ENCODE measurements around the gene CALD1. TPM values are rescaled to one million over a fixed set of nuclear protein-coding genes. Genes with fewer than 3 reads are reported as not detected.

CALD1 gene
- polyA plus RNA-seq, 1 donor from 2014 or later = 8.0 TPM

GRCh38 chr7:134859783-134860182 lies 80.3 kb downstream of the CALD1 start:
- H2AFZ ChIP-seq (ENCODE audit: low read depth, low read length) = no peak overlapping the region
- H3K4me3 ChIP-seq (ENCODE audit: low read length) = no peak overlapping the region
- H3K9ac ChIP-seq (ENCODE audit: low read length) = no peak overlapping the region
- TF ChIP-seq REST (IDR thresholded peaks at IDR 0.05; ENCODE audit: borderline replicate concordance) (no peak), EZH2 (IDR thresholded peaks at IDR 0.05; ENCODE audit: borderline replicate concordance, insufficient read depth, low read length, poor library complexity, severe bottlenecking) (no peak), CTCF (IDR thresholded peaks at IDR 0.05; ENCODE audit: poor library complexity, severe bottlenecking) (no peak), RAD21 (conservative IDR thresholded peaks at IDR 0.05) (no peak), TAF1 (IDR thresholded peaks at IDR 0.05; ENCODE audit: low read depth) (no peak), MXI1 (conservative IDR thresholded peaks at IDR 0.05; ENCODE audit: poor library complexity, severe bottlenecking) (no peak), EP300 (conservative IDR thresholded peaks at IDR 0.05; ENCODE audit: poor library complexity, severe bottlenecking) (no peak), POLR2AphosphoS5 (IDR thresholded peaks at IDR 0.05) (no peak), SMC3 (conservative IDR thresholded peaks at IDR 0.05; ENCODE audit: poor library complexity) (no peak)
- H3K4me2 ChIP-seq (ENCODE audit: low read length) = no peak overlapping the region
- no peaks in the 10 kb centered on the region for H3K27me3 ChIP-seq (ENCODE audit: insufficient read depth, low read depth, low read length)
- H3K27ac ChIP-seq (ENCODE audit: low read length) = no peak overlapping the region
- H3K9me2 ChIP-seq (ENCODE audit: insufficient read depth, low read length) = no peaks in the 10 kb centered on the region
- no peaks in the 10 kb centered on the region for H4K20me1 ChIP-seq (ENCODE audit: insufficient read depth)
- H3F3A ChIP-seq (ENCODE audit: insufficient read depth, low read length, poor library complexity, severe bottlenecking) = no peaks in the 10 kb centered on the region
- no peaks in the 10 kb centered on the region for H3K79me2 ChIP-seq (replicated peaks; ENCODE audit: insufficient read depth, low read length)
- H3K9me3 ChIP-seq (ENCODE audit: low read length) = no peaks in the 10 kb centered on the region
- no peaks in the 10 kb centered on the region for H3K36me3 ChIP-seq (ENCODE audit: insufficient read depth, low read length)

DNA sequence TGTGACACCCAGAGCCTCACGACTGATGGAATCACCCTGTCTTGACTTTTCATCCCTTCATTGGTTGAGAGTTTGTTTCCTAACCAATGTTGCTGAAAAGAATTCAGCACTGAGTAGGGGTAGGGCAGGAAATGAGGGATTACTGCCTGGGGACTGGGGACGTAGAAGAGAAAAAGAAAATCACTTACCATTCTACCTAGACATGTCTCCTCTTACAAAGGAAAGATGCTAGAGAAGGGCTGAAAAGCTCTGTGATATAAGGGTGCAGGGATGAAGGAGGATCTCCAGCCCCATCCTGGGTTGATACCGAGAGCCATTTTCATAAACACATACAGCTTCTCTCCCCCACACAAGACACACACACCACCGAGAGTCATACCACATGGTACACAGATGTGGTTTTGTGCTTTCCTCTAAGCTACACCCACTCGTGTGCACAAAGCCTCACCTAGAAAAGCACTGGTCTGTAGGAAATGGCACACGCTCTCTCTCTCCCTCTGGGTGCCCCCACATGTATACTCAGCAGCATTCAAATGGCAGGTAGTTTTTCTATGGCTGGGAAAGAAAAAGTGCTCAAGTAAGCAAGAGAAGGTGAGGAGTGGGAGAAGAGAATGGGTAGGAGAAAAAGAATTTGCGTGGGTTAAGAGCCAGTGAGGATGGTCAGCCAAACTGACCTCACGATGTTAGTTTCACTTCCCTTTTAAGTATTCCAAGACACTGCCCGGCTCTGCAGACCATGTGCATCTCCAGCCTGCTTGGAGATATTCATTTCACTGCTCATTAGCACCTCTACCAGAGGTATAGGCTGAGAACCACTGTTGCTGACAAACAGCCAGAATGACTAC lies 85.8 kb downstream of the CALD1 start:
- H3F3A ChIP-seq (ENCODE audit: insufficient read depth, low read length, poor library complexity, severe bottlenecking) = no peaks in the 10 kb centered on the region
- no peak overlapping the region for H3K9ac ChIP-seq (ENCODE audit: low read length)
- H3K27ac ChIP-seq (ENCODE audit: low read length) = no peak overlapping the region
- no peak overlapping the region for H3K4me2 ChIP-seq (ENCODE audit: low read length)
- H3K79me2 ChIP-seq (replicated peaks; ENCODE audit: insufficient read depth, low read length) = no peaks in the 10 kb centered on the region
- TF ChIP-seq POLR2AphosphoS5 (IDR thresholded peaks at IDR 0.05) = no peak
- TF ChIP-seq MXI1 (conservative IDR thresholded peaks at IDR 0.05; ENCODE audit: poor library complexity, severe bottlenecking) = no peak
- TF ChIP-seq EP300 (conservative IDR thresholded peaks at IDR 0.05; ENCODE audit: poor library complexity, severe bottlenecking) = no peak
- TF ChIP-seq REST (IDR thresholded peaks at IDR 0.05; ENCODE audit: borderline replicate concordance) = no peak
- H3K4me3 ChIP-seq (ENCODE audit: low read length) = no peak overlapping the region
- no peaks in the 10 kb centered on the region for H3K9me2 ChIP-seq (ENCODE audit: insufficient read depth, low read length)
- no peak overlapping the region for H2AFZ ChIP-seq (ENCODE audit: low read depth, low read length)
- no peaks in the 10 kb centered on the region for H3K9me3 ChIP-seq (ENCODE audit: low read length)
- H4K20me1 ChIP-seq (ENCODE audit: insufficient read depth) = no peaks in the 10 kb centered on the region
- H3K27me3 ChIP-seq (ENCODE audit: insufficient read depth, low read depth, low read length) = no peaks in the 10 kb centered on the region
- H3K36me3 ChIP-seq (ENCODE audit: insufficient read depth, low read length) = no peaks in the 10 kb centered on the region
